Measurements from ENCODE around the gene PRKG1.

DNA sequence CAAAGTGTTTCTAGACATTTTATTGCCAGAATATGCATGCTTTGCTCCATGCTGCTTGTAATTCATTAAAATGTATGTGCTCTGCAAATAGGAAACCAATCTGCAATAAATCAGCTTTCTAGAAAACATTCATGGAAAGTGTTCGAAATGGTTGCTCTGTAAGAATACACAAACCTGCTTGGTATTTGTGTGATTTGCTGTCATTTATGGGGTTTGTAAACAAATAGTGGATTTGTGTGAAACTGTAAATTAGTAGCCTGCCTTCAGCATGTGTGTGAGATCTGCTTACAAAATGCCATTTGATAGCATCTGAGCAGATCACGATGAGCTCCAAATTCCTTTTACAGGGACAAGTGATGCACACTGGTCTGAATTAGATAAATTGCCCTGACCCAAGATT lies 844.2 kb downstream of the PRKG1 start:
- TF ChIP-seq, protein P1, sequence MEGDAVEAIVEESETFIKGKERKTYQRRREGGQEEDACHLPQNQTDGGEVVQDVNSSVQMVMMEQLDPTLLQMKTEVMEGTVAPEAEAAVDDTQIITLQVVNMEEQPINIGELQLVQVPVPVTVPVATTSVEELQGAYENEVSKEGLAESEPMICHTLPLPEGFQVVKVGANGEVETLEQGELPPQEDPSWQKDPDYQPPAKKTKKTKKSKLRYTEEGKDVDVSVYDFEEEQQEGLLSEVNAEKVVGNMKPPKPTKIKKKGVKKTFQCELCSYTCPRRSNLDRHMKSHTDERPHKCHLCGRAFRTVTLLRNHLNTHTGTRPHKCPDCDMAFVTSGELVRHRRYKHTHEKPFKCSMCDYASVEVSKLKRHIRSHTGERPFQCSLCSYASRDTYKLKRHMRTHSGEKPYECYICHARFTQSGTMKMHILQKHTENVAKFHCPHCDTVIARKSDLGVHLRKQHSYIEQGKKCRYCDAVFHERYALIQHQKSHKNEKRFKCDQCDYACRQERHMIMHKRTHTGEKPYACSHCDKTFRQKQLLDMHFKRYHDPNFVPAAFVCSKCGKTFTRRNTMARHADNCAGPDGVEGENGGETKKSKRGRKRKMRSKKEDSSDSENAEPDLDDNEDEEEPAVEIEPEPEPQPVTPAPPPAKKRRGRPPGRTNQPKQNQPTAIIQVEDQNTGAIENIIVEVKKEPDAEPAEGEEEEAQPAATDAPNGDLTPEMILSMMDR (conservative IDR thresholded peaks at IDR 0.05 in 1 of 2, IDR thresholded peaks at IDR 0.05 in 1 of 2; ENCODE audit: extremely low read depth in 1 of 2, insufficient read depth in 1 of 2, low read depth in 1 of 2, low read length in 2 of 2), result no peak
- no peak for TF ChIP-seq EZH2 (IDR thresholded peaks at IDR 0.05; ENCODE audit: borderline replicate concordance, low read length)
